ENCODE results near the gene NHS. TPM values are rescaled to one million over a fixed set of nuclear protein-coding genes. Genes with fewer than 3 reads are reported as not detected.

NHS gene
- polyA plus RNA-seq, 1 donor (not counting 4 experiments of a cell fraction or from before 2014, with no cell fraction given): 5.4 TPM

GRCh38 chrX:17643528-17643927 is 268.5 kb downstream of the NHS start:
- Histone ChIP-seq H3K9ac (ENCODE audit: control insufficient read depth, extremely low read depth, insufficient read depth, low read length) (no peak overlapping the region), H3K79me2 (ENCODE audit: control insufficient read depth, insufficient read depth, low read length) (no peaks in the 10 kb centered on the region), H3K4me2 (ENCODE audit: control insufficient read depth, extremely low read depth, insufficient read depth, low read depth, low read length) (no peak overlapping the region), H3K9me1 (ENCODE audit: control insufficient read depth, extremely low read depth, insufficient read depth, low read length) (no peaks in the 10 kb centered on the region), H3K36me3 (ENCODE audit: control insufficient read depth in 2 of 2, extremely low read depth in 1 of 2, insufficient read depth in 2 of 2, low read length in 2 of 2) (no peaks in the 10 kb centered on the region), H2AFZ (ENCODE audit: control insufficient read depth, low read length) (no peak overlapping the region), H3K4me1 (ENCODE audit: control insufficient read depth, extremely low read depth, insufficient read depth, low read length) (no peaks in the 10 kb centered on the region), H3K4me3 (ENCODE audit: control insufficient read depth in 2 of 3, extremely low read depth in 1 of 3, insufficient read depth in 2 of 3, low read depth in 1 of 3, low read length in 3 of 3) (no peak overlapping the region), H3K27me3 (ENCODE audit: control insufficient read depth, extremely low read depth, insufficient read depth, low read length) (no peaks in the 10 kb centered on the region), H4K20me1 (ENCODE audit: control insufficient read depth, extremely low read depth, insufficient read depth, low read length) (no peaks in the 10 kb centered on the region), H3K9me3 (ENCODE audit: control insufficient read depth, low read depth, low read length) (no peaks in the 10 kb centered on the region), H3K27ac (ENCODE audit: control insufficient read depth, insufficient read depth, low read length) (no peak overlapping the region)
- TF ChIP-seq EZH2 (IDR thresholded peaks at IDR 0.05; ENCODE audit: low read length) (no peak), CTCF (optimal IDR thresholded peaks at IDR 0.05 in 1 of 3, IDR thresholded peaks at IDR 0.05 in 1 of 3, conservative IDR thresholded peaks at IDR 0.05 in 1 of 3; ENCODE audit: extremely low read depth in 1 of 3, insufficient read depth in 2 of 3, low read length in 3 of 3) (no peak)
- dilution Hi-C loops (cut with MboI; ENCODE audit: extremely low pct_ligation_motif_present, low sequenced_read_pairs): no loop called here
- FAIRE-seq (no peak), DNase-seq (ENCODE audit: low read depth, low spot score) (no peak)

- DNase-seq (ENCODE audit: low read depth, low spot score) (no peak), FAIRE-seq (no peak)
- Histone ChIP-seq H3K79me2 (ENCODE audit: control insufficient read depth, insufficient read depth, low read length) (no peaks in the 10 kb centered on the region), H3K9me1 (ENCODE audit: control insufficient read depth, extremely low read depth, insufficient read depth, low read length) (no peaks in the 10 kb centered on the region), H2AFZ (ENCODE audit: control insufficient read depth, low read length) (no peak overlapping the region), H3K9ac (ENCODE audit: control insufficient read depth, extremely low read depth, insufficient read depth, low read length) (no peak overlapping the region), H3K27ac (ENCODE audit: control insufficient read depth, insufficient read depth, low read length) (no peak overlapping the region), H3K9me3 (ENCODE audit: control insufficient read depth, low read depth, low read length) (no peaks in the 10 kb centered on the region), H3K4me2 (ENCODE audit: control insufficient read depth, extremely low read depth, insufficient read depth, low read depth, low read length) (no peak overlapping the region), H3K27me3 (ENCODE audit: control insufficient read depth, extremely low read depth, insufficient read depth, low read length) (no peaks in the 10 kb centered on the region), H3K4me1 (ENCODE audit: control insufficient read depth, extremely low read depth, insufficient read depth, low read length) (no peaks in the 10 kb centered on the region), H3K36me3 (ENCODE audit: control insufficient read depth in 2 of 2, extremely low read depth in 1 of 2, insufficient read depth in 2 of 2, low read length in 2 of 2) (no peaks in the 10 kb centered on the region), H3K4me3 (ENCODE audit: control insufficient read depth in 2 of 3, extremely low read depth in 1 of 3, insufficient read depth in 2 of 3, low read depth in 1 of 3, low read length in 3 of 3) (no peak overlapping the region), H4K20me1 (ENCODE audit: control insufficient read depth, extremely low read depth, insufficient read depth, low read length) (no peaks in the 10 kb centered on the region)
- dilution Hi-C loops (cut with MboI; ENCODE audit: extremely low pct_ligation_motif_present, low sequenced_read_pairs): no loop called here
- no peak for TF ChIP-seq EZH2 (IDR thresholded peaks at IDR 0.05; ENCODE audit: low read length)
- TF ChIP-seq CTCF (optimal IDR thresholded peaks at IDR 0.05 in 1 of 3, IDR thresholded peaks at IDR 0.05 in 1 of 3, conservative IDR thresholded peaks at IDR 0.05 in 1 of 3; ENCODE audit: extremely low read depth in 1 of 3, insufficient read depth in 2 of 3, low read length in 3 of 3): no peak
These were observed 269.0 kb downstream of the NHS start for GRCh38 chrX:17644001-17644400.
